Measurements from ENCODE around the gene ALDH1L1. TPM values are rescaled to one million over a fixed set of nuclear protein-coding genes. Genes with fewer than 3 reads are reported as not detected.

The ALDH1L1 gene
- total RNA-seq (2012; rRNA removed) = not detected in 2 replicates
- polyA plus RNA-seq (2012; rRNA removed) = not detected in 2 replicates
- not detected in 2 replicates for polyA plus RNA-seq (2012; cell fraction: cytosol; rRNA removed)
- polyA plus RNA-seq (2012; cell fraction: nucleus; rRNA removed; ENCODE audit: low replicate concordance) = 0.24 TPM in 1 of 2 replicates, not detected in the other
- not detected for Bru-seq, nascent RNA
- BruChase-seq, experiment 1, labeled RNA remaining after a 6-hour chase = not detected
- not detected for BruChase-seq, experiment 2, labeled RNA remaining after a 2-hour chase
- long read RNA-seq = 0 reads

GRCh38 chr3:126180477-126181397, at the start of gene ALDH1L1:
ALDH1L1 (minus strand) TSS chr3:126180586; CDS start chr3:126160979, 19,607 bp downstream.
- no peak within 1 kb of the TSS for H4K91ac ChIP-seq (ENCODE audit: insufficient read depth, low read depth, low read length)
- POLR2A ChIA-PET (ENCODE audit: unreplicated experiment) = no interaction called here
- in situ Hi-C loops (cut with MboI; ENCODE audit: low sequenced_read_pairs) (no loop called here), intact Hi-C loops (cut with micrococcal nuclease) (no loop called here), dilution Hi-C loops (cut with HindIII; ENCODE audit: low sequenced_read_pairs, unreplicated experiment) (no loop called here)
- H2AFZ ChIP-seq (replicated peaks; ENCODE audit: low read length, poor library complexity) = peak within 1 kb of the TSS; percentile 74
- H4K8ac ChIP-seq (ENCODE audit: low read depth in 2 of 2, low read length in 2 of 2) = no peak within 1 kb of the TSS
- ATAC-seq (ENCODE audit: low read depth) (peak; percentile 53), DNase-seq (peak; percentile 6)
- no peaks in the 10 kb centered on the region for H3K79me1 ChIP-seq (ENCODE audit: low read depth in 1 of 2, low read length in 2 of 2)
- no peaks in the 10 kb centered on the region for H3K9me3 ChIP-seq (ENCODE audit: control insufficient read depth, insufficient read depth, low read length)
- BruUV-seq (replicated peaks) = no TSS peak
- peak within 1 kb of the TSS; percentile 73 for H3K4me2 ChIP-seq (ENCODE audit: low read depth, low read length)
- 4% methylated on average over 31 of the region's 54 CpGs; no CpG with 5 or more reads in 1 of the 2 experiments for WGBS, 2 experiments (ENCODE audit: extremely low coverage in 2 of 2, insufficient read length in 1 of 2)
- no peaks in the 10 kb centered on the region; the same call in 1 of the 2 replicates for H4K20me1 ChIP-seq (ENCODE audit: insufficient read depth, low read length)
- CTCF ChIA-PET = no interaction called here
- no peak within 1 kb of the TSS for H3K27ac ChIP-seq (ENCODE audit: insufficient read depth, low read length)
- no peak within 1 kb of the TSS for H2AK5ac ChIP-seq (ENCODE audit: low read depth, low read length)
- no peak within 1 kb of the TSS for H3K18ac ChIP-seq (ENCODE audit: low read depth, low read length)
- no peaks in the 10 kb centered on the region for H3K9me1 ChIP-seq (ENCODE audit: insufficient read depth, low read length)
- no peak within 1 kb of the TSS for H2BK120ac ChIP-seq (ENCODE audit: low read depth, low read length)
- H2BK5ac ChIP-seq (ENCODE audit: low read depth, low read length, poor library complexity, severe bottlenecking) = no peak within 1 kb of the TSS
- H3K23ac ChIP-seq (ENCODE audit: low read depth, low read length) = no peak within 1 kb of the TSS
- no peak within 1 kb of the TSS for H2BK15ac ChIP-seq (ENCODE audit: low read depth, low read length)
- H3K4ac ChIP-seq (ENCODE audit: low read depth, low read length) = no peak within 1 kb of the TSS
- TF ChIP-seq POLR2A (IDR thresholded peaks at IDR 0.05; ENCODE audit: low read depth, low read length) (no peak), FOS (IDR thresholded peaks at IDR 0.05; ENCODE audit: low read depth, low read length) (no peak)
- H2AK9ac ChIP-seq (replicated peaks; ENCODE audit: low read depth, low read length, poor library complexity) = no peak within 1 kb of the TSS
- no peaks in the 10 kb centered on the region for H3K36me3 ChIP-seq (ENCODE audit: control insufficient read depth, insufficient read depth, low read length)
- no peaks in the 10 kb centered on the region for H3K4me1 ChIP-seq (ENCODE audit: control insufficient read depth, insufficient read depth, low read length)
- H2BK20ac ChIP-seq (ENCODE audit: low read depth, low read length) = no peak within 1 kb of the TSS
- H3K56ac ChIP-seq (ENCODE audit: extremely low read depth, insufficient read depth, low read length) = no peak within 1 kb of the TSS
- no peak within 1 kb of the TSS for H3K14ac ChIP-seq (replicated peaks; ENCODE audit: low read depth, low read length)
- peaks cover 47% of the 10 kb centered on the region for H3K27me3 ChIP-seq (ENCODE audit: control insufficient read depth, insufficient read depth, low read length)
- H3K9ac ChIP-seq (ENCODE audit: low read depth, low read length) = no peak within 1 kb of the TSS
- H4K5ac ChIP-seq (ENCODE audit: low read depth, low read length) = no peak within 1 kb of the TSS
- peak within 1 kb of the TSS; percentile 30; the same call in 1 of the 2 replicates for H3K4me3 ChIP-seq (ENCODE audit: insufficient read depth, low read depth, low read length)
